Measurements from ENCODE around the gene PTPN23. TPM values are rescaled to one million over a fixed set of nuclear protein-coding genes. Genes with fewer than 3 reads are reported as not detected.
A peak's percentile ranks its signal among the peaks of the same experiment; 100 is the strongest.

Gene PTPN23
- total RNA-seq, 3 donors from 2014 or later: 14.3 to 23.3 (median 18.4) TPM

DNA sequence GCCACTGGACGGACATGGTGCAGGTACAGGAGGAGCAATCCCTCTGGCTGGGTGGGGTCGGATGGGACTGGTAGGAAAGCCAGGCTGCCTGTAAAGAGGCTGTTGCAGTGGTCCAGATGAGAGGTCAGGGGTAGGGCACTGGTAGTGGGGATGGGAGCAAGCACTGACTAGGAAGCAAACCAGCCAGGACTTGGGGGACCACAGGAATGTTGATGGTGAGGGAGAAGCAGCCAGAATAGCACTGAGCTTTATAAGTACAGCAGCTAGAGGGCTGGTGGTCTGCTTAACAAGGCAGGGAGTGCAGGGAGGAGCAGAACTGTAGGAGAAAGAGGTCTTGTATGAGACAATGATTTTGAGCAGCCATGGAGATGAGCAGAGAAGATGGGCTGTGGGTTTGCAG is 38.7 kb upstream of the PTPN23 start:
- no peak overlapping the region for H3K27ac ChIP-seq
- TF ChIP-seq POLR2A (IDR thresholded peaks at IDR 0.05) (no peak), POLR2AphosphoS5 (IDR thresholded peaks at IDR 0.05) (no peak)
- TF ChIP-seq, protein P1, sequence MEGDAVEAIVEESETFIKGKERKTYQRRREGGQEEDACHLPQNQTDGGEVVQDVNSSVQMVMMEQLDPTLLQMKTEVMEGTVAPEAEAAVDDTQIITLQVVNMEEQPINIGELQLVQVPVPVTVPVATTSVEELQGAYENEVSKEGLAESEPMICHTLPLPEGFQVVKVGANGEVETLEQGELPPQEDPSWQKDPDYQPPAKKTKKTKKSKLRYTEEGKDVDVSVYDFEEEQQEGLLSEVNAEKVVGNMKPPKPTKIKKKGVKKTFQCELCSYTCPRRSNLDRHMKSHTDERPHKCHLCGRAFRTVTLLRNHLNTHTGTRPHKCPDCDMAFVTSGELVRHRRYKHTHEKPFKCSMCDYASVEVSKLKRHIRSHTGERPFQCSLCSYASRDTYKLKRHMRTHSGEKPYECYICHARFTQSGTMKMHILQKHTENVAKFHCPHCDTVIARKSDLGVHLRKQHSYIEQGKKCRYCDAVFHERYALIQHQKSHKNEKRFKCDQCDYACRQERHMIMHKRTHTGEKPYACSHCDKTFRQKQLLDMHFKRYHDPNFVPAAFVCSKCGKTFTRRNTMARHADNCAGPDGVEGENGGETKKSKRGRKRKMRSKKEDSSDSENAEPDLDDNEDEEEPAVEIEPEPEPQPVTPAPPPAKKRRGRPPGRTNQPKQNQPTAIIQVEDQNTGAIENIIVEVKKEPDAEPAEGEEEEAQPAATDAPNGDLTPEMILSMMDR (IDR thresholded peaks at IDR 0.05): no peak
- H3K4me1 ChIP-seq: no peaks in the 10 kb centered on the region
- no peak overlapping the region for H3K4me3 ChIP-seq
- no peaks in the 10 kb centered on the region for H3K9me3 ChIP-seq
- intact Hi-C loops (cut with DNase I; ENCODE audit: low total_unique reads): no loop called here
- peaks cover 8% of the 10 kb centered on the region for H3K36me3 ChIP-seq
- H3K27me3 ChIP-seq: no peaks in the 10 kb centered on the region
- no peak for DNase-seq (ENCODE audit: low spot score in 2 of 2)

DNA sequence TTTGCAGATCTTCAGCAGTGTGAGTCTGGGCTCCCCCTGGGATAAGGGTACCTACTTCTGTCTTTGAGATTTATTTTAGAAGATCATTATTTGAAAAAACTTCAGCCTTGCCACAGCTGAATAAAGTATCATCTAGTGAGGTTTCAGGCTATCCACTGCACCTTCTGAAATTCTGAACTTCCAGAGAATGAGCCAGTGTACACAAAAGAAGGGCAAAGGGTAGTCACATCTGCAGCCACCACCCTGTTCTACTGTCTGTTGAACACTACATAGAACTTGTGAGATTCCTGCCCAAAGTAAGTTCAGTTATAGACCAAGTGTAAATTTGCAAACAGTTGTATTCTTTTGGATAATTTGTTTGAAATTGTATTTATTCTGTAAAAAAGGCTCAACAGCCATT is 38.0 kb upstream of the PTPN23 start:
- Histone ChIP-seq H3K27ac (no peak overlapping the region), H3K9me3 (no peaks in the 10 kb centered on the region), H3K36me3 (peaks cover 7% of the 10 kb centered on the region), H3K4me1 (no peaks in the 10 kb centered on the region), H3K27me3 (no peaks in the 10 kb centered on the region), H3K4me3 (no peak overlapping the region)
- no peak for DNase-seq (ENCODE audit: low spot score in 2 of 2)
- intact Hi-C loops (cut with DNase I; ENCODE audit: low total_unique reads): no loop called here
- TF ChIP-seq POLR2AphosphoS5 (IDR thresholded peaks at IDR 0.05) (no peak), POLR2A (IDR thresholded peaks at IDR 0.05) (no peak)
- TF ChIP-seq, protein P1 (IDR thresholded peaks at IDR 0.05): no peak

DNA sequence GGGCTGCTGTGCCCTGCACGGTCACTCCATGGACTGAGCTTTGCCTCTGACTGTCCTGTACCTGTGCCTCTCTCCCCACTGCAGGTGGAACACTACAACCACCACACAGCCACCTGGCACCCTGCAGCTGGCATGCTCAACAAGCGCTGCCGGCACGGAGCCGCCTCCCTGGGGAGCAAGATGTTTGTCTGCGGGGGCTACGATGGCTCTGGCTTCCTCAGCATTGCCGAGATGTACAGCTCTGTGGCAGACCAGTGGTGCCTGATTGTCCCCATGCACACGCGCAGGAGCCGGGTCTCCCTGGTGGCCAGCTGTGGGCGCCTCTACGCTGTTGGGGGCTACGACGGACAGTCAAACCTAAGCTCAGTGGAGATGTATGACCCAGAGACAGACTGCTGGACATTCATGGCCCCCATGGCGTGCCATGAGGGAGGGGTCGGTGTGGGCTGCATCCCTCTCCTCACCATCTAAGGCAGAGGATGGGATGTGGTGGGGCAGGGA is 37.3 kb upstream of the PTPN23 start:
- Histone ChIP-seq H3K36me3 (peaks cover 7% of the 10 kb centered on the region), H3K4me1 (no peaks in the 10 kb centered on the region)
- intact Hi-C loops (cut with DNase I; ENCODE audit: low total_unique reads): no loop called here

DNA sequence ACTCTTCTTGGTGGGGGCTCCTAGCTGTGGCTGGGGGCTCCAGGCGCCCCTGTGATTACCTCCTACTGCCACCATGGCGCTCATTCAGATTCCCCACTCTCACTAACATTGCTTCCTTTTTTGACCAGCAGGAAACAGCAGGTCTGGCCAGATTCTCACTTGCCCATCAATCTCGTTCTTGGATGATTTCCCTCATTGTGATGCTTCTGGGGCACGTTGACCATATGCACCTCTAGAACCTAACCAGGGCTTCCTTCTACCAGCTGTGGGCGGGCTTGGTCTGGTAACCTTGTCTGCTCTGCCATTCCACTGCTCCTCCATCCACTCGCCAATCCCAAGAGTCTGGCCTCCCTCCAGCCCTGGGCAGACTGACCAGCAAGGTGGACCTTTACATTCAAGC is 35.9 kb upstream of the PTPN23 start:
- H3K27ac ChIP-seq: no peak overlapping the region
- DNase-seq (ENCODE audit: low spot score in 2 of 2): no peak
- no peaks in the 10 kb centered on the region for H3K27me3 ChIP-seq
- intact Hi-C loops (cut with DNase I; ENCODE audit: low total_unique reads): no loop called here
- H3K36me3 ChIP-seq: peaks cover 7% of the 10 kb centered on the region
- no peaks in the 10 kb centered on the region for H3K4me1 ChIP-seq
- H3K4me3 ChIP-seq: no peak overlapping the region
- TF ChIP-seq, protein P1 (IDR thresholded peaks at IDR 0.05): no peak
- TF ChIP-seq POLR2AphosphoS5 (IDR thresholded peaks at IDR 0.05) (no peak), POLR2A (IDR thresholded peaks at IDR 0.05) (no peak)
- no peaks in the 10 kb centered on the region for H3K9me3 ChIP-seq

More for the DNA sequence above, 37.3 kb upstream of the PTPN23 start:
- Histone ChIP-seq H3K4me3 (no peak overlapping the region), H3K9me3 (no peaks in the 10 kb centered on the region), H3K27me3 (no peaks in the 10 kb centered on the region), H3K27ac (no peak overlapping the region)
- TF ChIP-seq, protein P1 (IDR thresholded peaks at IDR 0.05): no peak
- TF ChIP-seq POLR2AphosphoS5 (IDR thresholded peaks at IDR 0.05): no peak
- no peak for TF ChIP-seq POLR2A (IDR thresholded peaks at IDR 0.05)
- no peak for DNase-seq (ENCODE audit: low spot score in 2 of 2)

DNA sequence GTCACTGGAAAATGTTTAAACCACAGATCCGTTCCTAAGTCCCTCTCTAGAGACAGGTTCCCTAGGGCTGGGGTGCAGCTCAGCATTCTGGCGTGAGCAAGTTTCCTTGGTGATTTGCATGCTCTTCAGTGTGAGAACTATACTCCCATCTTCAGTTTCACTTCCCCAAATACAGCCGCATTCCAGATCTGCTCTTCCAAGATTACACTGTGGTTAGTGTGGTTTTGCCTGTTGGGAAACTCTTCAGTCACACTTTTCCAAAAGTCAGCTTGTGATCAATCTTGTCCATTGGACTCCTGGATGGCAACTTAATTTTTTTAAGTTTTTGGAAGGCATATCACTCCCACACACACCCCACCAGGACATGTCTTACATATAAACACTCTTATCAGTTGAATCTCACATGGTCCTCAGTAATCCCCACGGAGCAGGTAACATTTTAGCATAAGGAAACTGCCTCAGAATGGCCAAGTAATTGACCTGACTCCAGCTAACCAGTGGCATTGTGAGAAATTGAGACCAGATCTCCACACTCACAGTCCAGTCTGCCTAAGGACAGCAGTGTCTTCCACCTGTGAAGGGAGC is 33.5 kb upstream of the PTPN23 start:
- Histone ChIP-seq H3K36me3 (peaks cover 7% of the 10 kb centered on the region), H3K27ac (peak overlapping the region in 1 of 2 donors; percentile 43), H3K27me3 (no peaks in the 10 kb centered on the region), H3K4me1 (no peaks in the 10 kb centered on the region), H3K4me3 (no peak overlapping the region), H3K9me3 (no peaks in the 10 kb centered on the region)
- TF ChIP-seq POLR2A (IDR thresholded peaks at IDR 0.05) (no peak), POLR2AphosphoS5 (IDR thresholded peaks at IDR 0.05) (no peak)
- TF ChIP-seq, protein P1 (IDR thresholded peaks at IDR 0.05): no peak
- no peak for DNase-seq (ENCODE audit: low spot score in 2 of 2)
- intact Hi-C loops (cut with DNase I; ENCODE audit: low total_unique reads): no loop called here

All from breast epithelium (tissue), 4 donors.